Neural cell (in vitro differentiated cells): ENCODE measurements around the gene SRSF10. TPM values are rescaled to one million over a fixed set of nuclear protein-coding genes. Genes with fewer than 3 reads are reported as not detected.

Experiments
- H2AFZ ChIP-seq: fragments of 200-600, 300-800 bp; sonication (generic), shearing (Covaris generic); 2 replicates; pipeline ENCODE4 v1.6.0; 2014; ENCODE audit warnings: low read depth, mild to moderate bottlenecking, antibody characterized with exemption, low read length, moderate library complexity
- H3F3A ChIP-seq: fragments of 200-600 bp; shearing (Covaris generic); 2 replicates; pipeline ENCODE4 v1.6.1; 2016; ENCODE audit warnings: mild to moderate bottlenecking, moderate library complexity, mixed read lengths, antibody characterized with exemption, low read length; ENCODE audit not compliant: insufficient read depth, poor library complexity, severe bottlenecking
- H3K27ac ChIP-seq: fragments of 200-600, 300-800 bp; sonication (generic), shearing (Covaris generic); 2 replicates; pipeline ENCODE4 v1.5.1; 2014; ENCODE audit warnings: mild to moderate bottlenecking, low read length, moderate library complexity
- H3K27me3 ChIP-seq: fragments of 300-800, 200-600 bp; sonication (generic), shearing (Covaris generic); 2 replicates; pipeline ENCODE4 v1.6.0; 2014; ENCODE audit warnings: mild to moderate bottlenecking, low read depth, low read length, moderate library complexity; ENCODE audit not compliant: insufficient read depth
- H3K36me3 ChIP-seq: fragments of 300-800, 200-600 bp; sonication (generic), shearing (Covaris generic); 2 replicates; pipeline ENCODE4 v1.5.1; 2014; ENCODE audit warnings: mild to moderate bottlenecking, antibody characterized with exemption, low read length, moderate library complexity; ENCODE audit not compliant: insufficient read depth
- H3K4me2 ChIP-seq: fragments of 300-800, 200-600 bp; sonication (generic), shearing (Covaris generic); 2 replicates; pipeline ENCODE4 v1.6.0; 2014; ENCODE audit warnings: mild to moderate bottlenecking, low read length
- H3K4me3 ChIP-seq: fragments of 300-800, 200-600 bp; sonication (generic), shearing (Covaris generic); 2 replicates; pipeline ENCODE4 v1.5.1; 2014; ENCODE audit warnings: mild to moderate bottlenecking, low read length, moderate library complexity
- H3K79me2 ChIP-seq: fragments of 200-600 bp; shearing (Covaris generic); replicated peaks from 2 replicates; pipeline ENCODE4 v1.6.0; 2014; ENCODE audit warnings: mild to moderate bottlenecking, low read length, moderate library complexity; ENCODE audit not compliant: insufficient read depth
- H3K9ac ChIP-seq: fragments of 300-800, 200-600 bp; sonication (generic), shearing (Covaris generic); 2 replicates; pipeline ENCODE4 v1.6.1; 2016; ENCODE audit warnings: mild to moderate bottlenecking, low read length, mixed read lengths
- H3K9me2 ChIP-seq: fragments of 200-600 bp; shearing (Covaris generic); 2 replicates; pipeline ENCODE4 v1.6.1; 2016; ENCODE audit warnings: mild to moderate bottlenecking, low read length, mixed read lengths; ENCODE audit not compliant: insufficient read depth
- H3K9me3 ChIP-seq: fragments of 200-600, 300-800 bp; sonication (generic), shearing (Covaris generic); 2 replicates; pipeline ENCODE4 v1.6.1; 2016; ENCODE audit warnings: mild to moderate bottlenecking, mixed run types, low read length, moderate library complexity, mixed read lengths
- H4K20me1 ChIP-seq: fragments of 200-600 bp; shearing (Covaris generic); 2 replicates; pipeline ENCODE4 v1.6.1; 2016; ENCODE audit warnings: mild to moderate bottlenecking, mixed run types; ENCODE audit not compliant: insufficient read depth
- EP300 ChIP-seq: fragments of 450-650 bp; conservative IDR thresholded peaks from 2 replicates; pipeline ENCODE4 v1.6.1; 2014; ENCODE audit warnings: antibody characterized with exemption, mild to moderate bottlenecking, moderate library complexity; ENCODE audit not compliant: poor library complexity, severe bottlenecking
- EZH2 ChIP-seq: fragments of 200-600, 300-800 bp; shearing (Covaris generic), sonication (generic); IDR thresholded peaks from 2 replicates; pipeline ENCODE4 v1.6.1; 2014; ENCODE audit warnings: antibody characterized with exemption, low read length, borderline replicate concordance, mild to moderate bottlenecking; ENCODE audit not compliant: insufficient read depth, poor library complexity, severe bottlenecking
- MXI1 ChIP-seq: fragments of 450-650 bp; conservative IDR thresholded peaks from 2 replicates; pipeline ENCODE4 v1.6.1; 2014; ENCODE audit warnings: antibody characterized with exemption, mild to moderate bottlenecking; ENCODE audit not compliant: poor library complexity, severe bottlenecking
- POLR2AphosphoS5 ChIP-seq: IDR thresholded peaks from 2 replicates; pipeline ENCODE4 v1.6.1; 2012
- RAD21 ChIP-seq: fragments of 450-650 bp; conservative IDR thresholded peaks from 2 replicates; pipeline ENCODE4 v1.6.1; 2014; ENCODE audit warnings: antibody characterized with exemption, mild to moderate bottlenecking, moderate library complexity
- SMC3 ChIP-seq: fragments of 450-650 bp; conservative IDR thresholded peaks from 2 replicates; pipeline ENCODE4 v1.6.1; 2014; ENCODE audit warnings: antibody characterized with exemption, mild to moderate bottlenecking, moderate library complexity; ENCODE audit not compliant: poor library complexity
- TAF1 ChIP-seq: IDR thresholded peaks from 2 replicates; pipeline ENCODE4 v1.6.1; 2012; ENCODE audit warnings: low read depth
- polyA plus RNA-seq: library from polyadenylated mRNA; depleted of rRNA; stranded (reverse); fragments of >200 nt; gene quantifications from 2 replicates; pipeline ENCODE4 v1.2.3, GENCODE V29; 2014
- TF ChIP-seq, protein P1 (sequence below): fragments of 450-650 bp; IDR thresholded peaks from 2 replicates; pipeline ENCODE4 v1.5.1; 2014; ENCODE audit warnings: antibody characterized with exemption, mild to moderate bottlenecking, moderate library complexity; ENCODE audit not compliant: poor library complexity, severe bottlenecking
- TF ChIP-seq, protein P2 (sequence below): IDR thresholded peaks from 2 replicates; pipeline ENCODE4 v1.6.1; 2012; ENCODE audit warnings: borderline replicate concordance

Gene SRSF10
- polyA plus RNA-seq, 1 donor from 2014 or later, result 201 TPM

DNA sequence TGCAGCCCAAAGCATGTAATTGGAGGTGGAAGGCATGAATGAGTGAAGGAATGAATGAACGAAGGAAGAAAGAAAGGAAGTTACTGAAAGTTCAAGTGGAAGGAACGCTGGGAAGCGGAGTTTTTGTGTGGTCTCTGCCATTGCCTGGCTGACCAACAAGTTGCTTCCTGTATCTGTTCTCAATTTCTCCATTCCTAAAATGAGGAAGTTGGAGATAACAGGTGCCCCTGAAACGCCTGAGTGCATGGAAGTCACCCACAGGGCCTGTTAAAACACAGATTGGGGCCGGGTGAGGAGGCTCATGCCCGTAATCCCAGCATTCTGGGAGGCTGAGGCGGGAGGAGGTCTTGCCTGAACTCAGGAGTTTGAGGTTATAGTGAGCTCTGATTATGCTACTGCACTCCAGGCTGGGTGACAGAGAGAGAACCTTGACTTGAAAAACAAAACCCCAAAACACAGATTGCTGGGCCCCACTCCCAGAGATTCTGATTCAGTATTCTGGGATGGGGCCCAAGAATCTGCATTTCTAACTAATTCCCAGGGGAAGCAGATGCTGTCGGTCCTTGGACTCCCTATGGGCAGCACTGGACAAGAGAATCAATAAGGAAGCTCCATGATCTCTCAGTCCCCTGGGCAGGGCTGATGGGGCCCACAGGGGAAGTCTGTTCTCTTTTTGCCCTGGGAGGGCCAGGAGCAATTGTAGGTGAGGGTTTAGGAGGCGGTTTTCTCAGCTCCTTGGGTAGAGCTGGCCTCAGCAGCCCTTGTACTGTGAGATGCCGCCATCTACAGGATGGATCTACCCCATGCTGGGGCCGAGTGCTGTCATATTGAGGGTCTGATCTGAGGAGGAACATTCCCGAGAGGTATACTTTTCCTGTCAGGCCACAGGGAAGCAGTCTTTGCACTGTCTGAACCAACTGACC, 63.7 kb downstream of the SRSF10 start:
- no peak overlapping the region for H3K4me3 ChIP-seq
- H3K27ac ChIP-seq, result no peak overlapping the region
- no peaks in the 10 kb centered on the region for H4K20me1 ChIP-seq
- H3K36me3 ChIP-seq, result no peaks in the 10 kb centered on the region
- no peak overlapping the region for H3K9ac ChIP-seq
- no peak for TF ChIP-seq EP300
- no peak for TF ChIP-seq EZH2
- no peak for TF ChIP-seq TAF1
- TF ChIP-seq, protein P1, sequence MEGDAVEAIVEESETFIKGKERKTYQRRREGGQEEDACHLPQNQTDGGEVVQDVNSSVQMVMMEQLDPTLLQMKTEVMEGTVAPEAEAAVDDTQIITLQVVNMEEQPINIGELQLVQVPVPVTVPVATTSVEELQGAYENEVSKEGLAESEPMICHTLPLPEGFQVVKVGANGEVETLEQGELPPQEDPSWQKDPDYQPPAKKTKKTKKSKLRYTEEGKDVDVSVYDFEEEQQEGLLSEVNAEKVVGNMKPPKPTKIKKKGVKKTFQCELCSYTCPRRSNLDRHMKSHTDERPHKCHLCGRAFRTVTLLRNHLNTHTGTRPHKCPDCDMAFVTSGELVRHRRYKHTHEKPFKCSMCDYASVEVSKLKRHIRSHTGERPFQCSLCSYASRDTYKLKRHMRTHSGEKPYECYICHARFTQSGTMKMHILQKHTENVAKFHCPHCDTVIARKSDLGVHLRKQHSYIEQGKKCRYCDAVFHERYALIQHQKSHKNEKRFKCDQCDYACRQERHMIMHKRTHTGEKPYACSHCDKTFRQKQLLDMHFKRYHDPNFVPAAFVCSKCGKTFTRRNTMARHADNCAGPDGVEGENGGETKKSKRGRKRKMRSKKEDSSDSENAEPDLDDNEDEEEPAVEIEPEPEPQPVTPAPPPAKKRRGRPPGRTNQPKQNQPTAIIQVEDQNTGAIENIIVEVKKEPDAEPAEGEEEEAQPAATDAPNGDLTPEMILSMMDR, result peak; percentile 35
- TF ChIP-seq RAD21, result peak; percentile 35
- no peak for TF ChIP-seq SMC3
- TF ChIP-seq MXI1, result no peak
- no peak for TF ChIP-seq POLR2AphosphoS5
- TF ChIP-seq, protein P2, sequence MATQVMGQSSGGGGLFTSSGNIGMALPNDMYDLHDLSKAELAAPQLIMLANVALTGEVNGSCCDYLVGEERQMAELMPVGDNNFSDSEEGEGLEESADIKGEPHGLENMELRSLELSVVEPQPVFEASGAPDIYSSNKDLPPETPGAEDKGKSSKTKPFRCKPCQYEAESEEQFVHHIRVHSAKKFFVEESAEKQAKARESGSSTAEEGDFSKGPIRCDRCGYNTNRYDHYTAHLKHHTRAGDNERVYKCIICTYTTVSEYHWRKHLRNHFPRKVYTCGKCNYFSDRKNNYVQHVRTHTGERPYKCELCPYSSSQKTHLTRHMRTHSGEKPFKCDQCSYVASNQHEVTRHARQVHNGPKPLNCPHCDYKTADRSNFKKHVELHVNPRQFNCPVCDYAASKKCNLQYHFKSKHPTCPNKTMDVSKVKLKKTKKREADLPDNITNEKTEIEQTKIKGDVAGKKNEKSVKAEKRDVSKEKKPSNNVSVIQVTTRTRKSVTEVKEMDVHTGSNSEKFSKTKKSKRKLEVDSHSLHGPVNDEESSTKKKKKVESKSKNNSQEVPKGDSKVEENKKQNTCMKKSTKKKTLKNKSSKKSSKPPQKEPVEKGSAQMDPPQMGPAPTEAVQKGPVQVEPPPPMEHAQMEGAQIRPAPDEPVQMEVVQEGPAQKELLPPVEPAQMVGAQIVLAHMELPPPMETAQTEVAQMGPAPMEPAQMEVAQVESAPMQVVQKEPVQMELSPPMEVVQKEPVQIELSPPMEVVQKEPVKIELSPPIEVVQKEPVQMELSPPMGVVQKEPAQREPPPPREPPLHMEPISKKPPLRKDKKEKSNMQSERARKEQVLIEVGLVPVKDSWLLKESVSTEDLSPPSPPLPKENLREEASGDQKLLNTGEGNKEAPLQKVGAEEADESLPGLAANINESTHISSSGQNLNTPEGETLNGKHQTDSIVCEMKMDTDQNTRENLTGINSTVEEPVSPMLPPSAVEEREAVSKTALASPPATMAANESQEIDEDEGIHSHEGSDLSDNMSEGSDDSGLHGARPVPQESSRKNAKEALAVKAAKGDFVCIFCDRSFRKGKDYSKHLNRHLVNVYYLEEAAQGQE, result no peak
- H3K4me2 ChIP-seq, result no peak overlapping the region
- no peaks in the 10 kb centered on the region for H3K9me2 ChIP-seq
- H3K79me2 ChIP-seq, result no peaks in the 10 kb centered on the region
- no peaks in the 10 kb centered on the region for H3K27me3 ChIP-seq
- H3F3A ChIP-seq, result no peaks in the 10 kb centered on the region
- no peaks in the 10 kb centered on the region for H3K9me3 ChIP-seq
- H2AFZ ChIP-seq, result no peak overlapping the region

DNA sequence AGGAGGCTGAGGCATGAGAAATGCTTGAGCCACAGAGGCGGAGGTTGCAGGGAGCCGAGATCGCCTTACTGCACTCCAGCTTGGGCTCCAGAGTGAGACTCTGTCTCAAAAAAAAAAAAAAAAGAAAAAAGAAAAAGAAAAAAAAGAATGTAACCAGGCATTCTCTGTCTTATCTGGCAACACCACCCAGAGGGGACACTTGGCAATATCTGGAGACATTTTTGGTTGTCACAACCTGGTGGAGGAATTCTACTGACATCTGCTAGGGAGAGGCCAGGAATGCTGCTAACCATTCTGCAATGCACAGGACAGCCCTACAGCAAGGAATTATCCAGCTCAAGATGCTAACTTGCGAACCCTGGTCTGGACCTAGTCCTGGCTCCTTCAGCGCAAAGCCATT, 64.7 kb downstream of the SRSF10 start:
- TF ChIP-seq EZH2 (no peak), EP300 (no peak), RAD21 (no peak), TAF1 (no peak), MXI1 (no peak), POLR2AphosphoS5 (no peak), SMC3 (no peak)
- TF ChIP-seq, protein P1, result no peak
- TF ChIP-seq, protein P2, result no peak
- Histone ChIP-seq H4K20me1 (no peaks in the 10 kb centered on the region), H3K27ac (no peak overlapping the region), H3K4me2 (no peak overlapping the region), H3K9me2 (no peaks in the 10 kb centered on the region), H3F3A (no peaks in the 10 kb centered on the region), H2AFZ (no peak overlapping the region), H3K9ac (no peak overlapping the region), H3K36me3 (no peaks in the 10 kb centered on the region), H3K79me2 (no peaks in the 10 kb centered on the region), H3K9me3 (no peaks in the 10 kb centered on the region), H3K27me3 (no peaks in the 10 kb centered on the region), H3K4me3 (no peak overlapping the region)
